Muscle layer of duodenum (tissue), 2 donors: ENCODE measurements around the gene PRKG1.

Source experiments
- H3K27ac ChIP-seq: one replicate; pipeline ENCODE4 v1.7.0; 2013; ENCODE audit warnings: mild to moderate bottlenecking, low read length
- H3K27me3 ChIP-seq: one replicate; pipeline ENCODE4 v1.7.0; 2013; ENCODE audit warnings: low read depth, mild to moderate bottlenecking, control low read depth, low read length
- H3K36me3 ChIP-seq, 2 donors: one replicate each; pipeline ENCODE4 v1.7.0; 2013; ENCODE audit warnings: low read length in 2 of 2, control low read depth in 1 of 2, mild to moderate bottlenecking in 1 of 2; ENCODE audit not compliant: insufficient read depth in 2 of 2, control insufficient read depth in 1 of 2
- H3K4me1 ChIP-seq, 2 donors: one replicate each; pipeline ENCODE4 v1.7.0; 2013; ENCODE audit warnings: low read length in 2 of 2, mild to moderate bottlenecking in 2 of 2, control low read depth in 1 of 2, moderate library complexity in 1 of 2; ENCODE audit not compliant: insufficient read depth in 2 of 2, control insufficient read depth in 1 of 2
- H3K4me3 ChIP-seq, 2 donors: one replicate each; pipeline ENCODE4 v1.7.0; 2013; ENCODE audit warnings: low read length in 2 of 2, low read depth in 1 of 2, mild to moderate bottlenecking in 1 of 2
- H3K9me3 ChIP-seq, 2 donors: one replicate each; pipeline ENCODE4 v1.7.0; 2013; ENCODE audit warnings: low read length in 2 of 2, control low read depth in 1 of 2, mild to moderate bottlenecking in 1 of 2; ENCODE audit not compliant: control insufficient read depth in 1 of 2
- donor health status: healthy.

PRKG1 gene

DNA sequence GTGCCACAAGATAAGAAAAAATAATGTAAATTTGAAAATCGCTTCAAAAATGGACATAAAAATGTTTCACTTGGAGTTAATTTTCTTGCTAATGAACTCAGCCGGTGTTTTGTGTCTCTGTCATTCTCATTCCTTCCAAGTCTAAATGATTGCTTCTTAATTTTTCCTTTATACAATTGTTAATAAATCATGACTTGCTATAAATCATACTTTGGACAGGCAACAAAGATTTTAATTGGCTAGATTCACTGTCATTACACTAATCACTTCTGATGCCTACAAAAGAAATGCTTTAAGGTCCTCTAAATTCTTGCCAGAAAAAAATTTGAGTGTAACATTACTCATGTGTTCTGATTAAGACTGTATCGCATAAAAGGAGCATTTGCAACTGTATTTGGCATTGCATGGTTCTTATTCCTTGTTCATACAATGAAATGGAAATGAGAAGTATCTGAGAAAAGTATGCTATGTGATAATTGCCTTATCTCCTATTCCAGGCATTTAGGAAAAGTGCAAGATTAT, 1000.3 kb downstream of the PRKG1 start:
- Histone ChIP-seq H3K27ac (no peak overlapping the region), H3K9me3 (no peaks in the 10 kb centered on the region), H3K36me3 (no peaks in the 10 kb centered on the region), H3K27me3 (no peaks in the 10 kb centered on the region), H3K4me1 (no peaks in the 10 kb centered on the region), H3K4me3 (no peak overlapping the region)

DNA sequence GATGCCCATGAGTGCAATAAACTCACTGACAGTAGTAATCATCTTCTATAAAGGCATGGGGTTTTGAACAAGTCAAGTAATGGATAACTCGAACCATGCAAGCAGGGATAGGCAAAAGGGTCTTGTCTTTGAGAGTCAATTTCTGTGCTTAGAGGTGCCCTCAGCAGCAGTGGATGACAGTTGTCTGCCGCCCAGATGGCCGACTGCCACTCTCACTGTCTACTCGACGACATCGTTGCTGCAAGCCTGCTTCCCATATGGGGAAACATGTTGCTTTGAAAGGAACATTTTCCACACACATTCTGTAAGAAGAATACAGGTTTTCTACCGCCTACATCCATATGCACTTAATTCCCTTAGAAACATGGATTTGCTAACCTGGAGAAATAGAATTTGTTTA, 1003.5 kb downstream of the PRKG1 start:
- Histone ChIP-seq H3K36me3 (no peaks in the 10 kb centered on the region), H3K4me1 (no peaks in the 10 kb centered on the region), H3K9me3 (no peaks in the 10 kb centered on the region), H3K27me3 (no peaks in the 10 kb centered on the region), H3K27ac (no peak overlapping the region), H3K4me3 (no peak overlapping the region)

DNA sequence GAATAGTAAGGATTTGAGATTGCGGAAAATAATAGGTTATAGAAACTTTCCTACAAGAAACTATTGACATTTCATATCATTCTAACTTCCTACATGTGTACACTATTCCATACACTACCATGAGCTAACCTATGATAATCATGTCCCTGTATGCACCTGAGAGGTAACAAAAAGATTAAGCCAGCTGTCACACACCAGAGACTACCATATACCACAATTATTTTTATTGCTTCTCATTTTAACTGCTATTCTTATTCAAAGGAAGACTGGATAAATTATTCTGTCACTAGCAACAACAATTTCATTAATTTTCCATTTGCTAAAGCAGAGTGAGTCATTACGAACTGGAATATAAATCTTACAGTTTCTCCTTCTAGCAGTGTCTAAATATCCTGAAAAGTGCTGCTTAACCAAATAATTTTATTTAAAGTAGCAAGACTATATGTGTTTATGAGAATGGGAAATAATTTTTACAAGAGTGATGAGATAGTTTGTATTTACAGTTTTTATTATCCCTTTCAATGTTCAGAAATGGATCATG, 1004.2 kb downstream of the PRKG1 start:
- Histone ChIP-seq H3K27ac (no peak overlapping the region), H3K9me3 (no peaks in the 10 kb centered on the region), H3K36me3 (no peaks in the 10 kb centered on the region), H3K27me3 (no peaks in the 10 kb centered on the region), H3K4me3 (no peak overlapping the region), H3K4me1 (no peaks in the 10 kb centered on the region)

DNA sequence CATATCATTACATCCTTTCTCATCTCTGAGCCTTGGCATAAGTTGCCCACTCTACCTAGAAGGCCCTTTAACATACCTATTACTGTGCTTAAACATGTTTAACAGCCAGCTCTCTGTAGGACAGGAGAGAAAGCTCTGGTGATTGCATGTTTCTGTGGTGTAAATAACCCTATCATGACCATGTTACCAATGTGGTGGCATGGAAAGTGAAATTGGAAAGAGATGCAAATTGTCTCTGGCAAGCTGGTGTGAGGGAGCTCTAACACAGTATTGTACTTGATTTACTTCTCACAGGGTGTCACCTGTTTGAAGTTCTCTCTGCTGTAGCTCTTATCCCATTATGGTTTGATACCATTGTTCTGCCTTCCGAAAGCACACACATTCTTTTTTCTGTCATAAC, 1008.0 kb downstream of the PRKG1 start:
- Histone ChIP-seq H3K9me3 (no peaks in the 10 kb centered on the region), H3K36me3 (no peaks in the 10 kb centered on the region), H3K4me1 (no peaks in the 10 kb centered on the region), H3K27ac (no peak overlapping the region), H3K4me3 (no peak overlapping the region), H3K27me3 (no peaks in the 10 kb centered on the region)

DNA sequence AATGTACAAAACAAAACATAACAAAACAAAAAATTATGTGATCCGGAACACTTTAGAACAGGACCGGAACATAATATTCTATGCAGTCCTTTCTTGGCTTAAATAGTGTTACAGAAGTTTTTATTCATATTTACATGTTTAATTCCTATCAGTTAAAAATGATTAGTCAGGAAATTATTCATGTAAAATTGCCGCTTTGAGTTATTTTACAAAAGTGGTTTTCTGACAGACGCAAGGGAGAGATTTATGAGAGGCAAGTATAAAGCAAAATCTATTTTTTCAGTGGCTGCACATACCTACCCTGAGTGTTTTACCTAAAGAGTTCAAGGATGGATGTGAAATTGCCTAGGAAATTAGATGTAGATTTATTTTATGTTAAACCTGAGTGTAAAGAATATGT, 1009.1 kb downstream of the PRKG1 start:
- no peak overlapping the region for H3K4me3 ChIP-seq
- no peaks in the 10 kb centered on the region for H3K9me3 ChIP-seq
- H3K27ac ChIP-seq, result no peak overlapping the region
- no peaks in the 10 kb centered on the region for H3K36me3 ChIP-seq
- no peaks in the 10 kb centered on the region for H3K27me3 ChIP-seq
- no peaks in the 10 kb centered on the region for H3K4me1 ChIP-seq

DNA sequence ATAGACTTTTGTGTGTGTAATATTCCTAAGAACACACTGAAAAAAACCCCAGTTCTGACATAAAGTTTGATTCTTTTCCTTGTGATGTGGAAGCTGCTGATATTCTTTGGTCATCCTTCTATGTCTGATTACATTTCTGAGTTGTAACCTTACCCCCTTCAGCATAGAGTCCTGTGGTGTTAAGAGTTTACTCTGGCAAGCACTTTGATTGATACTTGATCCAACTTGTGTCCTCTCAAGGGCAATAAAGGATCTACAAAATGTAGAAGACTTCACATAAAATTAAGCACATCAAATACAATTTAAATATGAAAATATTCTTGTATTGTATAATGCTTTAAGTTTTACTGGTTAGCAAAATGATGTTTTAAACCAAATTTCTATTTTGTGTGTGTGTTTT, 1018.1 kb downstream of the PRKG1 start:
- no peaks in the 10 kb centered on the region for H3K4me1 ChIP-seq
- H3K27ac ChIP-seq, result no peak overlapping the region
- H3K9me3 ChIP-seq, result no peaks in the 10 kb centered on the region
- no peaks in the 10 kb centered on the region for H3K36me3 ChIP-seq
- H3K4me3 ChIP-seq, result no peak overlapping the region
- H3K27me3 ChIP-seq, result no peaks in the 10 kb centered on the region

DNA sequence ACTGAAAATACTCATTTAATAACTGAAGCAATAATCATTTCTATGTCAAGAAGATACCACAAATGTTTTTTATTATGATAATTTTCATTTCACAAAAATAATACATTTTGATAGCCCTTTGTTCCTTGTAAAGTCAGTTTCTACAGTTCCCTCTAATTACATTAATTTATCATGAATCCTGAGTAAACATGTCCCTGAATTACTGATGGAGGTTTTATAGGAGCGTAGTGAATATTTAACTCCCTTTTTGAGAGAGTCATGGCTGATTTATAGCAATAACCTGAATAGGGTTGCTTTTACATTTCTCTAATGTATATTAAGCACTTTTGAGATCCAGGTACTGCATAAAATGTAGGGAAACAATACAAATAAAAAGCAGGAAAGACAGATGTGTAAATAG, 1023.8 kb downstream of the PRKG1 start:
- no peaks in the 10 kb centered on the region for H3K36me3 ChIP-seq
- no peak overlapping the region for H3K27ac ChIP-seq
- no peaks in the 10 kb centered on the region for H3K9me3 ChIP-seq
- no peaks in the 10 kb centered on the region for H3K27me3 ChIP-seq
- H3K4me1 ChIP-seq, result peaks cover 0 to 8% of the 10 kb centered on the region in 2 donors
- H3K4me3 ChIP-seq, result no peak overlapping the region

DNA sequence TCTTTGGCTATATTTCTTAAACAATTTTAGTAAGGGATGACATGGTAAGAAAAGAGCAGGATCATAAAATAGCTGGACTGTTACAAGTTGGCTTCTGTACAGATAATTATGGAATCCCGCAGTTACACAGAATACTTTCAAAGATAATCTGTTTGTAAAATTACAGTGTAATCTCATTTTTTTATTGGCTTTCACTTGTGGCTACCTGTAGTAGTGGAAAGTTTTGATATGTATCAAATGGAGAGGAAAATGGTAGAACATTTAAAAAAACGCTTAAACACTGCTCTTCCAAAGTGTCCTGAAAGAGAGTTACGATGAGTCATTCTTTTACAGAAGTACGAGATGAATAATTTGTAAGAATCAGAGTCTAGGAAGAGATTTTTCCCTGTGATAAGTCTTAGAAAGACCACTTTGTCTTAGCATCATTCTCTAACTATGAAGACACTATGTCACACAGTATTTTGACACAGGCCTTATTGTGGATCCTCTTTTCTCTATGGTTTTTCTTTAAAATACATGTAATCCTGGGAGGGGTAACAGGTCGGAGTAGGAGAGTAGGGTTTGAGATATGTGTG, 1024.8 kb downstream of the PRKG1 start:
- H3K36me3 ChIP-seq, result no peaks in the 10 kb centered on the region
- no peaks in the 10 kb centered on the region for H3K9me3 ChIP-seq
- peaks cover 0 to 8% of the 10 kb centered on the region in 2 donors for H3K4me1 ChIP-seq
- no peak overlapping the region for H3K27ac ChIP-seq
- no peaks in the 10 kb centered on the region for H3K27me3 ChIP-seq
- no peak overlapping the region for H3K4me3 ChIP-seq

DNA sequence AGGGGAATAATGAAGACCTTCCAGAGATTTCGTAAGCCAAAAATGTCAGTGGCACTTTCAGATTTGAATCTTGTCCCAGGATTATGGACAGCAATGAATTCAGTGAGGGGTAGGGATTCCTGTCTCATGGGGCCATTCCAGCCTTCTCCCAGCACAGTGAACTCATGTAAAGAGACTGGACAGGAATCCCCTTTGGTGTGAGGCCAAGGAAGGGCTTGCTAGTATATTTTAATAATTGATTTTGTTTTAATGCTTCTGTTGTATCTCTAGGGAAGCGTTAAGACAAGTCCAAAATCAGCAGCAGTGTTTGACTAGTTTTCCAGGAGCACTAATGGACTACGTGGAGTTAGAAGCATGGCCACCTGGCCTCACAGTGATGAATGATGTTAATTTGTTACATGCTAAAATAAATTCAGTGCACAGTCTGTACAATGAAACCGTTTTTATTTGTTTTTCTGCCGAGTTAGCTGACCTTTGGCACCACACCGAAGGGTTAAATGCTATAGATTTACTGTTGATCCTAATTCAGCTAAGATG, 1025.8 kb downstream of the PRKG1 start:
- H3K4me3 ChIP-seq, result no peak overlapping the region
- H3K4me1 ChIP-seq, result peaks cover 0 to 8% of the 10 kb centered on the region in 2 donors
- no peaks in the 10 kb centered on the region for H3K36me3 ChIP-seq
- no peak overlapping the region for H3K27ac ChIP-seq
- no peaks in the 10 kb centered on the region for H3K9me3 ChIP-seq
- no peaks in the 10 kb centered on the region for H3K27me3 ChIP-seq

DNA sequence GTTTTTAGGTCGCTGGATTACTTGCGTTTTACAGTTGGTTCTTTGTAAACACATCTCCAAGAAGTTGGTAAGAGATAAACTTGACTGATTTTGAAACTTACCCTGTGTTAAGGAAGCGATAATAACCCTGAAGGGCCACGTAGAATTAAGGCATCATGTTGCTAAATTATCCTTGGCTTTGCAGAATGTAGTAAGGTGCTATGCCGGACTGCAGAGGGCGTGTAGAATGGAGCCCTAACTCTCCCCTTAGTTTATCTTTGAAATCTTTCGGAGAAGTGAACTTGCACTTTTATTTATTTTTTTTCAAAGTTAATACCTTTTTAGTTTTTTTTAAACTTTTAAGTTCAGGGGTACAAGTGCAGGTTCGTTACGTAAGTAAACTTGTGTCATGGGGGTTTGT, 1031.0 kb downstream of the PRKG1 start:
- no peaks in the 10 kb centered on the region for H3K27me3 ChIP-seq
- peaks cover 0 to under 1% of the 10 kb centered on the region in 2 donors for H3K4me1 ChIP-seq
- no peak overlapping the region for H3K27ac ChIP-seq
- no peak overlapping the region for H3K4me3 ChIP-seq
- H3K9me3 ChIP-seq, result no peaks in the 10 kb centered on the region
- no peaks in the 10 kb centered on the region for H3K36me3 ChIP-seq

DNA sequence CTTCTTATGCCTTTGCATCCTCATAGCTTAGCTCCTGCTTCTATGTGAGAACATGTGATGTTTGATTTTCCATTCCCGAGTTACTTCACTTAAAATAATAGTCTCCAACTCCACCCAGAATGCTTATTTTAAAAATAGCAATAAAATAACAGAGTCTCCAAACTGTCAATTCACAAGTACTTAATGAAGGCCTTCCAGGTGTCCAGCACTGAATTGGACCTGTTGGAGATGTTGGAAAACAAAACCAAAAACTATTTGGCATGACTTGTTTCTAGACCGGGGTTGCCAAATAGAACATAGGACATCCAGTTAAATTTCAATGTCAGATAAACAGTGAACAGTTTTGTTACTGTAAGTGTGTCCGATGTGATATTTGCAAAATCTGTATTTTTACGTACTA, 1031.7 kb downstream of the PRKG1 start:
- Histone ChIP-seq H3K27ac (no peak overlapping the region), H3K4me1 (no peaks in the 10 kb centered on the region), H3K27me3 (no peaks in the 10 kb centered on the region), H3K4me3 (no peak overlapping the region), H3K36me3 (no peaks in the 10 kb centered on the region), H3K9me3 (no peaks in the 10 kb centered on the region)

DNA sequence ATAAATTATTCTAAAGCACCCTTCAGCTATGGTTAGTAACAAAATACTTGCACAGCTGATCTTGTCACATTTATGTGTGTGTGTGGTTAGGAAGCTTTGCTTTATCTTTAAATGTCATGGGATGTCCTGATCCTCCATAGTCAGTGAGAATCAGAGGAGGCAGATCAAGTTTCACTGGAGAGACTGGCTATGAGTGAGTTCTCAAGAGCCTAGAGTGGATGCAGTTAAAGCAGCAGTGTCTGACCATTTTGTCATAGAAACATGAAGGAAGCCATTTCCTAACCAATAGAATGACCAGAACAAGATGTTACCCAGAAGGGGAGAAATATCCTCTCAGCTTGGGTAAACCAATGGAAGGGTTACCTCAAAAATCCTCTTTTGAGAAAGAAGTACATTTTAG, 1032.6 kb downstream of the PRKG1 start:
- no peaks in the 10 kb centered on the region for H3K27me3 ChIP-seq
- H3K4me1 ChIP-seq, result no peaks in the 10 kb centered on the region
- no peaks in the 10 kb centered on the region for H3K36me3 ChIP-seq
- no peak overlapping the region for H3K4me3 ChIP-seq
- no peak overlapping the region for H3K27ac ChIP-seq
- H3K9me3 ChIP-seq, result no peaks in the 10 kb centered on the region
